HEK293T (cell line): ENCODE results near the gene DNAH9.

Source experiments
- ARNT ChIP-seq: fragments of 450-650 bp; IDR thresholded peaks from 2 replicates; pipeline ENCODE4 v1.6.1; 2017; ENCODE audit warnings: mild to moderate bottlenecking
- BHLHE40 ChIP-seq: fragments of 450-650 bp; IDR thresholded peaks from 2 replicates; pipeline ENCODE4 v1.6.1; 2016; ENCODE audit warnings: mild to moderate bottlenecking, moderate library complexity, borderline replicate concordance
- ELF4 ChIP-seq: fragments of 450-650 bp; IDR thresholded peaks from 2 replicates; pipeline ENCODE4 v1.6.1; 2017; ENCODE audit warnings: antibody characterized with exemption
- FOXA1 ChIP-seq: fragments of 450-650 bp; IDR thresholded peaks from 2 replicates; pipeline ENCODE4 v1.6.1; 2016; ENCODE audit warnings: mild to moderate bottlenecking
- FOXK2 ChIP-seq: fragments of 450-650 bp; IDR thresholded peaks from 2 replicates; pipeline ENCODE4 v1.6.1; 2016; ENCODE audit warnings: mild to moderate bottlenecking
- FOXM1 ChIP-seq: fragments of 450-650 bp; IDR thresholded peaks from 2 replicates; pipeline ENCODE4 v1.6.1; 2017; ENCODE audit warnings: mild to moderate bottlenecking, borderline replicate concordance
- HDGF ChIP-seq: fragments of 450-650 bp; IDR thresholded peaks from 2 replicates; pipeline ENCODE4 v1.6.1; 2017; ENCODE audit warnings: antibody characterized with exemption, borderline replicate concordance
- SP1 ChIP-seq: fragments of 450-650 bp; IDR thresholded peaks from 2 replicates; pipeline ENCODE4 v1.6.1; 2017
- TARDBP ChIP-seq: fragments of 450-650 bp; IDR thresholded peaks from 2 replicates; pipeline ENCODE4 v1.6.1; 2016
- ZNF384 ChIP-seq: fragments of 450-650 bp; IDR thresholded peaks from 2 replicates; pipeline ENCODE4 v1.6.1; 2016
- TF ChIP-seq, protein P1 (sequence below): fragments of 450-650 bp; IDR thresholded peaks from 2 replicates; pipeline ENCODE4 v1.6.1; 2016

DNA sequence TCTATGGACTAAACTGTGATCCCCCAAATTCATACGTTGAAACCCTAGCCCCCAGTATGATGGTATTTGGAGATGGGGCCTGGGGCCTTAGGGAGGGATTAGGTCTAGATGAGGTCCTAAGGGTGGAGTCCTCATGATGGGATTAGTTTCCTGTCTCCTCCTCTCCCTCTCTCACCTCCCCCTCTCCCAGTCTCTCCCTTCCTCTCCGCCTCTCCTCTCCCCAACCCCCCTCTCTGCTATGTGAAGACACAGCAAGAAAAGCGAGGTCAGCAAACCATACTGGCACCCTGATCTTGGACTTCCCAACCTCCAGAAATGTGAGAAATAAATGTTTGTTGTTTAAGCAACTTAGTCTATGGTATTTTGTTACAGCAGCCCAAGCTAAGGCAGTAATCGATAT is 383.6 kb downstream of the DNAH9 start:
- TF ChIP-seq TARDBP (no peak), FOXK2 (no peak), ELF4 (no peak), SP1 (no peak), ARNT (no peak), FOXA1 (no peak), BHLHE40 (no peak), HDGF (no peak), FOXM1 (no peak), ZNF384 (no peak)
- TF ChIP-seq, protein P1, sequence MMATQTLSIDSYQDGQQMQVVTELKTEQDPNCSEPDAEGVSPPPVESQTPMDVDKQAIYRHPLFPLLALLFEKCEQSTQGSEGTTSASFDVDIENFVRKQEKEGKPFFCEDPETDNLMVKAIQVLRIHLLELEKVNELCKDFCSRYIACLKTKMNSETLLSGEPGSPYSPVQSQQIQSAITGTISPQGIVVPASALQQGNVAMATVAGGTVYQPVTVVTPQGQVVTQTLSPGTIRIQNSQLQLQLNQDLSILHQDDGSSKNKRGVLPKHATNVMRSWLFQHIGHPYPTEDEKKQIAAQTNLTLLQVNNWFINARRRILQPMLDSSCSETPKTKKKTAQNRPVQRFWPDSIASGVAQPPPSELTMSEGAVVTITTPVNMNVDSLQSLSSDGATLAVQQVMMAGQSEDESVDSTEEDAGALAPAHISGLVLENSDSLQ, result no peak
